NCI-H2171 treated with DMSO at 0.1 percent for 48 hours (cell line): ENCODE results near the gene RIBC1.
"Not testable (repeated sequence)": the region's sequence is repeated elsewhere in the genome, so short reads cannot be mapped to it uniquely, and the experiment has no call there.

Experiments used
- DNase-seq: peaks from one replicate; lab custom pipeline; 2025; lab: John Stamatoyannopoulos, UW

Gene RIBC1

DNA sequence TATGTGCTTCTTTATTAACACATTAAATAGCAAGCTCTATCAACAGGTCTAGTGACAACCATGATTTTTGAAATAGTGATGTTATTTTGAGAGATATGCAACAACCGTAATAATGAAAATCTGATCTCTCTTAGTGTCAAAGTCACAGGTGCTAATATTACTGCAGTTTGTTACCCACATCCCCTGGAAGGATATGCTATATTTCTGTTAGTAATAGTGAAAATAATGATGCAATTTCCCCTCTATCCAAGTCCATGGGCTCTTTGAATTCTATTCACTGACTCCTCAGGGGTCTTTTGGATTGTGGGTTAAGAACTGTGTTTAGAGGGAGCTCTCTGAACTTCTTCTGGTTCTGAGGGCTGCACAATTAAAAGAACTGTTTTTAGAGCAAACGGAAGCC is 14.5 kb downstream of the RIBC1 start:
- DNase-seq: no peak

DNA sequence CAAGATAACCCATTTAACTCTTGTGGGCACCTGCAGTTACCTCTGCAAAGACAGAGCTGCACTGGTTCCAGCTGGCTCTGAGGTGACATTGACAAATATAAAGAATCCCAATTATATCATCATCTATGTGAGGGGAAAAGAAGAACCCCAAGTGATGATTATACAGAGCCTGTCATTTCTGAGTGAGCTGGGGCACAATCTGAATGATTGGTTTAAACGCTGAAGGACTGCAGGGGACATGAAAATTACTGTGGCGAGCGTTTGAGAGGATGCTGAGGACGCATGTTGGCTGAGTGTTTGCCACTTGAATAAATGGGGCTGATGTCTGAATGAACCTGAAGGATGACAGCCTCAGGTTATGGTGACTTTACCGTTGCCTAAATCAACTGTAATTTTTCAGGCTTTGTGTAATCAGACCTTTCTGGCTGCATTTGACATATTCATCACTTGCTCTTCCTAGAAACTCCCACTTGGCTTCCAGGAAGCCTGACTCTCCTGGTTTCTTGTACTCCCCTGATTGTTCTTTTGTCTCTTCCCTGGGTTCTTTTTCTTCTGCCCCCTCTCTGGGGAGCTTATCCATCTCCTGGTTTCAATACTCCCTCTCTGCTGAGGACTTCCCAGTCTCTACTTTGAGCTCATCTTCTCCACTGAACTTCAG is 15.6 kb downstream of the RIBC1 start:
- DNase-seq: no peak

DNA sequence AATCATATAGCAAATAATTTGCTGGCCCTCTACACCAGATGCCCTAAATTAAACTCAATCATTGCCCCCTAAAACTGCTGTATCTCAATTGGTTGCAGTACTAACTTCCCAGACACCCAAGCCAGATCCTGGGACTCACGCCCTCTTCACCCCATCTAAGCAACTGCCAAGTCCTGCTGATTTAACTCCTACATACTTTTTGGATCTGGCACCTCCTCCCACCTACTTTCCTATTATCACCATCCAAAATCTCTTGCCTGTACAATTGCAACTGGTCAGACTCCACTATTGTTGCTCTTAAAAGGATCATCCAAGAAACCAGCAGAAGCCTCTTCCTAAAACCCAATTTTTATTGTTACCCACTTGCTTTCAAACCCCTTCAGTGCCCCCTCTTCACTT is 16.2 kb downstream of the RIBC1 start:
- no peak for DNase-seq

DNA sequence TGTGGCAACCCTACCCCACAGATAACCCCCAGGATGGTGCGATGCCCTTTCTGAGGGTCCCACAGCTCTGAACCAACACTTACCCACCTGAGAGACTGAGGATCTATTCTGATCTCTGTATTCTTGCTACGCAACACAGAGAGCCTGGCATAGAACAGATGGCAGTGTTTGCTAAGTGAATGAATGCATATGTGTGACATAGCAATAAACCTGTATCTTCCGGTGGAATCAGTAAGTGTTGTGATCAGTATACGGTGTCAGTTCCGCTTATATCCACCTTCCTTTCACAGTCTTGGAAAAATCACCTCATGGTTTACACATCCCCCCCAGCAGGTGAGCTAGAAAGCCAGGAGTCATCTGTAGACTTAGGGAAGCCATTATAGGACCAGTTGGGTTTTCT is 17.4 kb downstream of the RIBC1 start:
- peak; percentile 80 for DNase-seq

DNA sequence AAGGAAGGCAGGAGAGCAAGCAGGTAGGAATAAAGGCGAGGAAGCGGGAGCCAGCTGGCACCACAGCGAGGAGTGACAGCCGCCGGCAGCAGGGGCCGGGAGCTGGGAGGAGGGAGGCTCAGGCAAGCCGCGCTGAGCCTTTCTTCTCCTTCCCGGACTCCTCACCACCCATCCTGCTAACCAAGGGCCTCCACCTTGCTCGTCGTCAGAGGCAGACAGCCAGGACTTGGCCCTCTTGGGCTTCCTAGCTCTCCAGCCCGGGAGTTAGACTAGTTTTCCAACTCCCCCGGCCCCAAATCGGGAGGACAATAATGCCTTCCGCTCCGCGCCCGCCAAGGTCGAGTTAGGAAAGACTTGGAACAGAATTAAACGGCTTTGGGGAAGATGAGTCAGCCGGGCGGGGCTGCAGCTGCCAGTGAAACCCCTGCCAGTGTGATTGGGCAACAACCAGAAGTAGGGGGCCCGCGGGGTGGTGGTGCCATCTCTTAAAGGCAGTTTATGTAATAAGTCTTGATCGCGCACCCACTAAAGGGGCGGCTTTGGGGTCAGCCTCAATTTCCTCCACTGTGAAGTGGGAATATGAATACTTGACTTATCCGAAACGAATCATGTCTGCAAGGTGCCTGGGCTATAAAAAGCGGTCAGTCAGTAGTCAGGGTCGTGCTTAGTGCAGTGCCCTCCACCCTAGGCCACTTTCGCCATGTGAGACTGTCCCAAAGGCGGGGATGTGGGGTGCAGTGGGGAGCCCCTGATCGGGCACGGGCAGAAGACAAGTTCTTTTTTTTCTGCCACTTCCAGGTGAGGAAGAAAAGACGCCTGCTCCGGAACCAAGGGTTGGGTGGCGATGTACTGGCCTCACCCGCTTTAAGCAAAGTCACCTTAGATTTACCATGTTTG is 18.2 kb downstream of the RIBC1 start:
- DNase-seq: peak; percentile 46

DNA sequence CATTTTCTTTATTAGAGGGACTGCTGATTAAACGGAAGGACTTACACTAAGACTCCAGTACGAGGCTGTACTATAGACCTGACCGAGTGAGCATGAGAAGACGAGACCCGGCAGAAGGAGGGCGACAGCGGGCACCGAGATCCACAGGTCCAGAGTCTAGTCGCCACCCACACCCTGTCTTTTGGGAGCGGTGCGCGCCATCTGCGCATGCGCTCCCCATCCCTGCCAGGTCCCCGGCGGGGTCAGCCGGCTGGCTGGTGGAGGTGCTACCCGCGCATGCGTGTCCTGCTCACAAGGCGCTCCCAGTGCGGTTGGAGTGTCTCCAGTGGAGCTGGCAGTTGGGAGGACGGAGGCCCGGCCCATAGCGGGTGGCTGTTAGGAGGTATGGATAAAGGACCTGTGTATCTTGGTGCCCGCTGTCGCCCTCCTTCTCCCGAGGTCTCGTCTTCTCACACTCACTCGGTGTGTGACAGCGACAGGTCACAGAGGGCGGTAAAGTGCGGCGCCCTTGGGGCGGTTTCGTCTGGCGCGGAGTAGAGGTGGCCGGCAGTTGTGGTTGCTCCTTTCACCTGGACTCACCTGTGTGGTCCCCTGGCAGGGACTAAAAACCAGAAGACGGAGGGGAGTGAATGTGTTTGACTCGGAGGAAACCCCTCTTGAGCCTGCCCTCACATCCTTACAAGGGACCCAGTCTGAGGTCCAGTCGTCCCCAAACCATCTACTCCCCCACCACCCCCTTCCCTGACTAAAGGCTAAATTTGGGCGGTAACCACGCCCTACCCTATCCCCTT is 19.1 kb downstream of the RIBC1 start:
- DNase-seq: peak; percentile 68

DNA sequence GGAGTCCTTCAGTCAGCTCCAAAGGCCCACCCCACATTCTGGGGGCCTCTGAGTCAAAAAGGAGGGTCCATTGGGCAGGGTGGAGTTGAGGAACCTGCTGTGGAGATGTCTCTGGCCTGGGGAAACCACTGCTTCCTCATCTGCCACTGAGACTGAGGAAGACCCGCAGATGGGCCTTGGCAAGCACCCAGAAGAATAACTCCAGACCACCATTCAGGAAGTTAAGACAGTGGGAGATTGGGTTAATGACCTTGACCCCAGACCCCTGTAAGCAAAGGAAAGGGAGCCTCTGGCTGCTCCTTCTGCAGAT is 19.6 kb downstream of the RIBC1 start:
- DNase-seq: no peak

DNA sequence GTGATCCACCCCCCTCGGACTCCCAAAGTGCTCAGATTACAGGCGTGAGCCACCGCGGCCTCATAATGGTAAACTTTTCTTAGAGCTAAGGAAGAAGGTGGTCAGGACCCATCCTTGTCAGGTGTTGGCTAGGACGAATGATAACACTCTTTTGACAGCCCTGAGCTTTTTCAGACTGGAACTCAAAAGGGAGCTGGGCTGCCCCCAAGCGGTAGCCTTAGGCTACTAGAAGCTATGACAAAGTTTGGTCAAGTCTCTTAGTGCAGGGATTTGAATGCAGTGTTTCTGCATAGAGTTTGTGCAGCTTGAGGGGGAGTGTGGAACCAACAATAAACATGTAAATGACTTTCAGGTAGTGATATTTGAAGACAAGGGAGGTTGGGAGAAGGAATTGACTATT is 23.3 kb downstream of the RIBC1 start:
- peak; percentile 1 for DNase-seq

DNA sequence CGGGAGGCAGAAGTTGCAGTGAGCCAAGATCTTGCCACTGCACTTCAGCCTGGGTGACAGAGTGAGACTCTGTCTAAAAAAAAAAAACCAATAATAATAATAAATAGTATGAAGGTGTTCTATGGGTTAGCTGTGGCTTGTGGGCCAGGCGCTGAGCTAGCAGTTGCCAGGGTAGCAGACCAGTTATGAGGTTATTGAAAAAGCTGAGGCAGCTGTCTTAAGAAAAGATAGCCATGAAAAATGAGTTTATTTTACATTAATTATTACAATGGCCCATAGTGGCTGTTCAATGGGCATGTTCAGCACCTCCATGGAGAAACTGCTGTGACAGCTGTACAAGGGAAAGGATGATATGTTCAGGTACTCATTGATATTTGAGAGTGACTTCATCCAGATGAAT is 24.8 kb downstream of the RIBC1 start:
- no peak for DNase-seq

DNA sequence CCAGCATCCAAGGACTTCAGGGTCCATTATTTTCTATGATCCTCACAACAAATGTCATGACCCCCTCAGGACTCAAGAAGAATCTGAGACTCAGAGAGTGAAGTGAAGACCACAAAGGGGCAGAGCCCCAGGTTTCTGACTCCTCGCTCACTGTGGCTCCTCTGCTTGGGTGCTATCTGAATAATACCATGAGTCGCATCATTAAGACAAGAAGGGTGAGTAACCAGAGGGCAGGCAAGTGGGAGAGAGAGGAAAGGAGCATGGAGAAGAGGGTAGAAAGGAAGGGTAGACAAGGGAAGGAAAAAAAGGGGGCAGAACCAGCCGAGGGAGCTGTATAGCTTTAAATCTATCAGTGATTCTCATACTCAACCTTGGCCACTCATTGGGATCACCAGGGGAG is 27.0 kb downstream of the RIBC1 start:
- no peak for DNase-seq

DNA sequence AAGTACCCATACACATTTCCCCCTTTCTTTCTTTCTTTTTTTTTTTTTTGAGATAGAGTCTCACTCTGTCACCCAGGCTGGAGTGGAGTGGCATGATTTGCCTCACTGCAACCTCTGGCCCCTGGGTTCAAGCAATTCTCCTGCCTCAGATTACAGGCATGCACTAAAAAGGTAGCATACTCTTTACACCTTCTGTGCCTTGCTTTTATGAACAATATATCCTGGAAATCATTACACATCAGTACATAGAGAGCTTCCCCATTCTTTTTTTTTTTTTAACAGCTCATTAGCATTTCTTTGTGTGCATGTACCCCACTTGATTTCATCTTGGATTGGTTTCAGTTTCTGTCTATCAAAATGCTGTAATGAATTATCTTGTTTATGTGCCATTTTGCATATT is 30.1 kb downstream of the RIBC1 start:
- no peak for DNase-seq

DNA sequence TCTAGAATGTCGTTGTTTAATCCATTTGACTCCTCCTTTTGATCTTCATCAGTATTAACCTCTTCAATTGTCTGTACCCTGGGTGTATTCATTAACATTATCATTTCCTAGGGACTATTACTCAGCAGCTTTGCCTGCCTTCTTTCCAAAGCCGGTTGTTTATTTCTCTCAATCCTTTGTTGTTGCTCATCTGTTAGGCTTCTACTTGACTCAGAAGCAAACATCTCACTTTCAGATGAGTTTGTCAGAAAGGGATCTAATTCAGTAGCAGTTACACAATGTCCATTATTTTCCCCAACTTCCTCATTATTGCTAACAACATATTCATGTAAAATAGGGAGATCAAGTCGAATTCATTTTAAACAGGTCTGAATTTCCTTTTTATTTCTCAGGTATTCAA is 33.6 kb downstream of the RIBC1 start:
- no peak for DNase-seq

DNA sequence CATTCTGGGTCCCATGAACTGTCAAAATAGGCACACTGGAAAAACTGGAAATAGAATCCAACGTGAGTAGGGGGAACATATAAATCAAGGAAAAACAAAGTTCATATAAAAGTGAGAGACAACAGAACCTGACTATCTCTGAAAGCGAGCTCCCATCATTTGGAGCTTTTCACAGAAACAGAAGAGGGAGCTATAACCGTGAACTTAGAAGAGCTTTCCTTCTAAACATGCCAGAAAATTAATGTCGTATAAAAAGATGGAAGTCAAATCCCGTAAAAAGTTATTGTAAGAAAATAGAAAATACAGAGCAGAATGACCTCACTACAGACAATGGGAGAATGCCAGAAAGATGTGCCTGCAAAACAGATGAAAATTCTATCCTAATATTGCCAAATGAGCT is 35.4 kb downstream of the RIBC1 start:
- no peak for DNase-seq

DNA sequence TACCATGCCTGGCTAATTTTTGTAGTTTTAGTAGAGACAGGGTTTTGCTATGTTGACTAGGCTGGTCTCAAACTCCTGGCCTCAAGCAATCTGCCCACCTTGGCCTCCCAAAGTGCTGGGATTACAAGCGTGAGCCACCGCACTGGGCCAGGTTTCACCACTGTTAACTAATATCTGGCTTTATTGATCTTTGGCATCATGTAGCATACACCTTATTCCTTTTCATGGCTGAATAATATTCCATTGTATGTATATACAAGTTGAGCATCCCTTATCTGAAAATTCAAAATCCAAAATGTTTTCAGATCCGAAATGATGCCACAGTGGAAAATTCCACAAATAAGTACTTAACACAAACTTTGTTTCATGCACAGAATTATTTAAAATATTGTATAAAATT is 46.0 kb downstream of the RIBC1 start:
- DNase-seq: not testable (repeated sequence)

DNA sequence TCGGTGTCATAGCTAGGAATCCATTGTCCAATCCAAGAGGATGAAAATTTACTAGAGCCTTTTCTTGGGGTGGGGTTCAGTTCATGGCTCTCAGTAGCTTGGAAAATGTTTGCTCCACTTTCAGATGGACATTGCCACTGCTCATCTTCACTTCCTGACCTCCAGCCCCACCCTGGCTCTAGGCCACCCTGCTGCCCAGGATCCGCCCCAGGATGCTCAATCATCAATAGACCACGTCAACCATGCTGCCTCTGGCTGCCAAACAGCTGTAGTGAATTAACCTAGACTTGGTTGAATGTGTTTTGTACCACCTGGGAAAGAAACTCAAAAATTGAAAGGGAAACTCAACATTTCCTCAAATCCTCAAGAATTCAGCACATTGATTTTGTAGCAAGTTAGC is 48.7 kb downstream of the RIBC1 start:
- no peak for DNase-seq

DNA sequence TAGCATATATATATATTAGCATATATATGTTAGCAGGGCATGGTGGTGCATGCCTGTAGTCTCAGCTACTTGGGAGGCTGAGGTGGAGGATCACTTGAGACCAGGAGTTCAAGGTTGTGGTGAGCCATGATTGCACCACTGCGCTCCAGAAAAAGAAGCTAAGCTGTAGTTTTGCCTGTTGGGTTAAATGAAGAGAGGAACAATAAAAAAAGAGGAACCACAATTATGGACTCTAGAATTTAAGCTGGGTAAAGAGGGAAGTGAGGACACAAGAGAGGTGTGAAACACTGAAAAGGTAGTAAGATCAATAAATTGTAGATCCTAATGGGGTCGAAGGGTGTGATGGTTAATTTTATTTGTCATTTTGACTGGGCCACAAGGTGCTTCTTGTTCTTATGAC is 52.0 kb downstream of the RIBC1 start:
- no peak for DNase-seq

DNA sequence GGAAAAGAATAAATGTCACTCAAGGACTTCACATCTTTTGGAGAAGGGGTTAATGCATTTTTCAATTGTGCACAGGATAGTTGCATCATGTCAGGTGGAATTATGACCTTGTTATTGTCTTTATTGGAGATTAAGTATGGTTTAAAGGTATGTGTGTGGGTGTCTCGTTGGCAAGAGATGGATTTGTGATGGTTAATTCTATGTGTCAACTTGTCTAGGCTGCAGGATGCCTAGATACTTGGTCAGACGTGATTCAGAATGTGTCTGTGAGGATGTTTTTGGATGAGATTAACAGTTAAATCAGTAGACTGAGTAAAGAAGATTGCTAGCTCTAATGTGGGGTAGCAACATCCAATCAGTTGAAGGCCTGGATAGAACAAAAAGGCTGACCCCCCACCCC is 53.7 kb downstream of the RIBC1 start:
- no peak for DNase-seq

DNA sequence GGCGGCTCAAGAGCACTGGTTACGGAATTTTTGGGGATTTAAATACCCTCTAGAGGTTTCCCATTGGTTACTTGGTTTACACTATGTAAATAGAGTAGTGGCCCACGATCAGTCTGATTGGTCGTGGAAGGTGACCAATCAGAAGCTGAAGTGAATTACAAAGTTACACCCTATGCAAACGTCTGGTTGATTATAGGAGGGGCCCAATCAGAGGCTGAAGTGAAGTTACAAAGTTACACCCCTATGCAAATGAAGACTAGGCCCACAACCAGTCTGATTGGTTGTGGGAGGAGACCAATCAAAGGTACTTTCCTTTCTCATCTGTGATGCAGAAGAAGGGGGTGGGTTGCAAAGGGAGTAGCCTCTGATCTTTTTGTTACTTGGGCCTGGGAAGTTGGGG is 56.6 kb downstream of the RIBC1 start:
- DNase-seq: no peak
